ENCODE results near the gene OSM. TPM values are rescaled to one million over a fixed set of nuclear protein-coding genes. Genes with fewer than 3 reads are reported as not detected.

OSM gene
- total RNA-seq, 6 experiments from 2014 or later, result not detected

DNA sequence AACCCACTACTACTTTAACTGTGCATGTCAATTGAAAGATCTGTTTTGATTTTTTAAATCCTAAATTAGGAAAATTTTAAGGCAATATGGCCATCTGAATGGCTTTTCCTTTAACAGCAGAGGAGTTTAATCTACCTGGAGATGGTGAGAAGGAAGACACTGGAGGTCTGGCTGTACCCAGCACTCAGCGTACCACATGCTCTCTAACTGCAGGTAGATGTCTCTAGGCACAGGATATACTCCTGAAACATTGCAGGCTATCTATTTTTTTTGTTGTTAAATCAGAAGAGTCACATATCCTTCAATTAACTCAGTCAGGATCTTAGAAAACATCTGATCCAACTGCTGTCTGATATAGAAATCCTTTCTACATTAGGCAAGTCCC lies 40.0 kb upstream of the OSM start:
- H3K27ac Mint-ChIP-seq, result no peak overlapping the region
- no peak overlapping the region for H3K4me3 Mint-ChIP-seq
- H3K36me3 Mint-ChIP-seq (ENCODE audit: low read depth), result no peaks in the 10 kb centered on the region
- peaks cover 77% of the 10 kb centered on the region for H3K4me1 Mint-ChIP-seq (ENCODE audit: low read depth)
- DNase-seq, result no peak
- no peaks in the 10 kb centered on the region for H3K9me3 Mint-ChIP-seq
- peaks cover 1% of the 10 kb centered on the region; the same call in 1 of the 2 replicates for H3K27me3 Mint-ChIP-seq (ENCODE audit: insufficient read depth)
- TF ChIP-seq, protein P1, sequence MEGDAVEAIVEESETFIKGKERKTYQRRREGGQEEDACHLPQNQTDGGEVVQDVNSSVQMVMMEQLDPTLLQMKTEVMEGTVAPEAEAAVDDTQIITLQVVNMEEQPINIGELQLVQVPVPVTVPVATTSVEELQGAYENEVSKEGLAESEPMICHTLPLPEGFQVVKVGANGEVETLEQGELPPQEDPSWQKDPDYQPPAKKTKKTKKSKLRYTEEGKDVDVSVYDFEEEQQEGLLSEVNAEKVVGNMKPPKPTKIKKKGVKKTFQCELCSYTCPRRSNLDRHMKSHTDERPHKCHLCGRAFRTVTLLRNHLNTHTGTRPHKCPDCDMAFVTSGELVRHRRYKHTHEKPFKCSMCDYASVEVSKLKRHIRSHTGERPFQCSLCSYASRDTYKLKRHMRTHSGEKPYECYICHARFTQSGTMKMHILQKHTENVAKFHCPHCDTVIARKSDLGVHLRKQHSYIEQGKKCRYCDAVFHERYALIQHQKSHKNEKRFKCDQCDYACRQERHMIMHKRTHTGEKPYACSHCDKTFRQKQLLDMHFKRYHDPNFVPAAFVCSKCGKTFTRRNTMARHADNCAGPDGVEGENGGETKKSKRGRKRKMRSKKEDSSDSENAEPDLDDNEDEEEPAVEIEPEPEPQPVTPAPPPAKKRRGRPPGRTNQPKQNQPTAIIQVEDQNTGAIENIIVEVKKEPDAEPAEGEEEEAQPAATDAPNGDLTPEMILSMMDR (IDR thresholded peaks at IDR 0.05), result no peak

DNA sequence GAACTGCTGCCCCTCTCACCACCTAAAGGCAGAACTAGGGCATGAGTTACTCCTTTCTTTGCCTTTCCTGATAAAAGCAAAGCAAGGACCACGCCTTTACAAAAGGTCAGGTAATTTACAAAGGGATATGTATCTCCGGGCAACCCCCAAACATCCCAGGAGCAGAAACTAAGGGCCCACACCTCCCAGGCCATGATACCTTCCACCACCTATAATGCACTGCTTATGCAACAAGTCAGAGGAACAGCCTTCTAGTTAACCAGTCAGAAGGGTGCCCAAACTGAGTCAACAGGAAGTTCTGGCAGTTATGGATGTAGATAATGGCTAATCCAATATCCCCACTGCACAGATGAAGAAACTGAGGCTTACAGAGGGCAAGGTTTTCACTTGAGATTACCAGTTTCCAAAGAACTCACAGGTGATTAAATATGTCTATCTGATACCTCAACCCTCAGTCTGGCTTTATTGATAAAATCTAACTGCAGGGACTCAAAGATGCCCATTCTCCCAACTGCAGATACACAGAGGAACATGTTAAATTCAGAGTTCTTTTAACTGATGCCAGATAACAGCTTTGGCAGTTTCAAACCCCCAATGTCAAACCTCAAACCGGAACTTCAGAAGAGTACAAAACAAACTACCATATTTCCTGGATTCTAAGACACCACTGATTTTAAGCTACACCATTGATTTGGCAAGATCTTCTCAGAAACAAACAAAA lies 39.4 kb upstream of the OSM start:
- DNase-seq, result no peak
- no peaks in the 10 kb centered on the region for H3K9me3 Mint-ChIP-seq
- H3K27ac Mint-ChIP-seq, result peak overlapping the region; percentile 7; the same call in 1 of the 2 replicates
- peaks cover 1% of the 10 kb centered on the region; the same call in 1 of the 2 replicates for H3K27me3 Mint-ChIP-seq (ENCODE audit: insufficient read depth)
- H3K4me3 Mint-ChIP-seq, result no peak overlapping the region
- H3K4me1 Mint-ChIP-seq (ENCODE audit: low read depth), result peaks cover 76% of the 10 kb centered on the region
- H3K36me3 Mint-ChIP-seq (ENCODE audit: low read depth), result no peaks in the 10 kb centered on the region
- TF ChIP-seq, protein P1 (IDR thresholded peaks at IDR 0.05), result no peak

DNA sequence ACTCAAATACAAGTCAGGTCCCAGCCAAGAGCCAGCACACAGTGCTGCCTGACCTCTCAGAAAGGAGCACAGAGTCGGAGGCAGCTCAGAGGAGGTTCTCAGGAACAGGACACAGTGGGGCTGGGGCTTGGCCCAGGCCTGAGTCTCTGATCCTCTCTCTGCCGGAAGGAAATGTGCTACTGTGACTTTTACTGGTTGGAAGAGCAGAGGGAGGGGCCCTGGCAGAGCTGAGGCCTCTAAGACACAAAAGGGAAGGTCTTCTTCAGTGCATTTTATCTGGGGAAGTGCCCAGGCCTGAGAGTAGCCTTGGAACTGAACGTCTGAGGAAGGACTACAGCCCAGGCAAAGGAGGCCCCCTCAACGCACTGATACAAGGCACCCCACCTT lies 38.9 kb upstream of the OSM start:
- Mint-ChIP-seq H3K4me3 (no peak overlapping the region), H3K36me3 (ENCODE audit: low read depth) (no peaks in the 10 kb centered on the region; the same call in 1 of the 2 replicates), H3K9me3 (no peaks in the 10 kb centered on the region), H3K27ac (peak overlapping the region; percentile 7), H3K4me1 (ENCODE audit: low read depth) (peaks cover 70% of the 10 kb centered on the region), H3K27me3 (ENCODE audit: insufficient read depth) (peaks cover 1% of the 10 kb centered on the region; the same call in 1 of the 2 replicates)
- TF ChIP-seq, protein P1 (IDR thresholded peaks at IDR 0.05), result no peak
- DNase-seq, result no peak

DNA sequence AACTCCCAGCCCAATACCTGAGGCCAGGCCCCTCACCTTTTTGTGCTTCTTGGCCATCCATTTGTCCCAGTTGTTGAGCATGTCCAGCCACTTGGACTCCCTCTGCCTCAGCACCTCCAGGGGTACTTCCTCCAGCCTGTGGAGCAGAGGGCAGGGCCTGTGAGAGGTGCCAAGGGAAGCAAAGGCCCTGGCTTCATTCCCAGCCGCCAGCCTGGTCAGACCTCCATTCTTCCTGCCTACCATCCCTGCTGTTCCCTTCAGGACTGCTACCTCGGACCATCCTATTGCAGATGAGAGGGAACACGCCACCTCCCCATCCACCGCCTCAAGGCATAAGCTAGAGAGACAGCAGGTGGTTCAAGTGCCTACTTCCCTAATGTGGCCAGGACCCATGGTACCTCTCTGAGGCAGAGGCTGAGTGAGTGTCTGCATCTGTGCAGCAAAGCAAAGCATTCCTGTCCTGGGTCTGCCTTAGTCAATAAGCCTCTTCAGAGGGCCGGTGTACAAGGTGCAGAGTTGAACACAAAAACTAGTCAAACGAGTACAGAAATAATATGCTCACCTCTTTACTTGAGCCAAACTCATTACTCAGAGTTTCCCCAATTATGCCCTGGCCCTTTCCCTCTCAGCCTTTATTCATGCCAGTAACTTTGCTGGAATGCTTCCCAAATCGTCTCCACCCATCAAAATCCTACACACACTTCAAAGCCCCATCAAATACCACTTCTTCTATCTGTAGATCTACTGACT lies 38.0 kb upstream of the OSM start:
- H3K9me3 Mint-ChIP-seq, result no peaks in the 10 kb centered on the region
- no peak for DNase-seq
- no peaks in the 10 kb centered on the region; the same call in 1 of the 2 replicates for H3K36me3 Mint-ChIP-seq (ENCODE audit: low read depth)
- TF ChIP-seq, protein P1 (IDR thresholded peaks at IDR 0.05), result no peak
- H3K4me3 Mint-ChIP-seq, result no peak overlapping the region
- H3K4me1 Mint-ChIP-seq (ENCODE audit: low read depth), result peaks cover 63% of the 10 kb centered on the region
- peak overlapping the region; percentile 7; the same call in 1 of the 2 replicates for H3K27ac Mint-ChIP-seq
- peaks cover 1% of the 10 kb centered on the region; the same call in 1 of the 2 replicates for H3K27me3 Mint-ChIP-seq (ENCODE audit: insufficient read depth)

DNA sequence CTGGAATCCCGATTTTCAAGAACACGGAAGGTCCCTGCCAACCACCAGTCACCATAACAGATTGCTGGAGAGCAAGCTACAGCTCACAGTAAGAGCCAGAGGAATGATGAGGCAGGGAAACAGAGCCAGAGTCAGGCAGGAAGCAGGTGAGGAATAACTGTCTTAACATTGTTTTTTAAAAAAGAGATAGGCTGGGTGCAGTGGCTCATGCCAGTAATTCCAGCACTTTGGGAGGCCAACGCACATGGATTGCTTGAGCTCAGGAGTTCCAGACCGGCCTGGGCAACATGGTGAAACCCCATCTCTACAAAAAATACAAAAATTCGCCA lies 36.1 kb upstream of the OSM start:
- Mint-ChIP-seq H3K27ac (peak overlapping the region; percentile 69), H3K9me3 (no peaks in the 10 kb centered on the region), H3K4me1 (ENCODE audit: low read depth) (peaks cover 51% of the 10 kb centered on the region), H3K4me3 (no peak overlapping the region), H3K36me3 (ENCODE audit: low read depth) (no peaks in the 10 kb centered on the region; the same call in 1 of the 2 replicates), H3K27me3 (ENCODE audit: insufficient read depth) (peaks cover 1% of the 10 kb centered on the region; the same call in 1 of the 2 replicates)
- DNase-seq, result no peak
- TF ChIP-seq, protein P1 (IDR thresholded peaks at IDR 0.05), result no peak

Measured in HFFc6 (cell line).